K562 (cell line): ENCODE data around the gene KITLG. TPM values are rescaled to one million over a fixed set of nuclear protein-coding genes. Genes with fewer than 3 reads are reported as not detected.

Experiments used
- ATAC-seq: fragments of 200-7000 bp; cut with Tn5 transposase; 3 replicates; pipeline ENCODE4 v1.9.1; 2020; ENCODE audit warnings: moderate library complexity
- BruUV-seq: library from RNA; stranded (reverse); fragments of 400-500 nt; replicated peaks from 2 replicates; lab custom pipeline; 2021; lab: Mats Ljungman, UMichigan
- CTCF ChIA-PET: fragments of 300-600 bp; formaldehyde crosslinking; extraction: SDS; loops from one replicate; lab custom pipeline; 2021; ENCODE audit warnings: low intra/inter-chr PET ratio; lab: Yijun Ruan, JAX
- POLR2A ChIA-PET: fragments of 300-600, 350-650 bp; sonication (Branson Sonifier 250); formaldehyde crosslinking; extraction: SDS; loops from one replicate; lab custom pipeline; 2021; ENCODE audit warnings: antibody characterized with exemption, inconsistent platforms; lab: Yijun Ruan, JAX
- DNase-seq, 4 experiments: peaks; one replicate each; pipeline versions ENCODE4 v3.0.0 to v3.0.0-alpha.2; 2011 to 2018; ENCODE audit warnings: low spot score in 3 of 4, mixed read lengths in 3 of 4; ENCODE audit errors: extremely low read depth in 1 of 4
- FAIRE-seq: peaks from 2 replicates; lab custom pipeline; 2011; peaks lifted over from hg19 to GRCh38; lab: Jason Lieb, UNC
- H2AFZ ChIP-seq: 2 replicates; pipeline ENCODE4 v1.6.0; 2011; ENCODE audit warnings: low read depth, low read length, control low read depth, inconsistent platforms
- H3K27ac ChIP-seq: fragments of 200-600 bp; 3 replicates; pipeline ENCODE4 v1.8.0; 2011; ENCODE audit warnings: low read depth, mild to moderate bottlenecking, control low read depth, inconsistent platforms, low read length, moderate library complexity, mixed read lengths; ENCODE audit errors: extremely low read depth
- H3K27me3 ChIP-seq, 2 experiments: fragments of 300-600 bp in 1 of 2; 2 replicates in 1 of 2; 3 replicates in 1 of 2; pipeline versions ENCODE4 v1.6.0 to v1.8.0; 2011; ENCODE audit warnings: inconsistent platforms in 2 of 2, low read length in 2 of 2, mild to moderate bottlenecking in 1 of 2, mixed read lengths in 1 of 2, moderate library complexity in 1 of 2; ENCODE audit not compliant: control insufficient read depth in 2 of 2, insufficient read depth in 2 of 2
- H3K36me3 ChIP-seq: fragments of 300-600 bp; 3 replicates; pipeline ENCODE4 v1.8.0; 2011; ENCODE audit warnings: mild to moderate bottlenecking, low read length, inconsistent platforms; ENCODE audit not compliant: control insufficient read depth, insufficient read depth
- H3K4me1 ChIP-seq, 2 experiments: fragments of 200-600 bp in 1 of 2; replicated peaks in 1 of 2; 2 replicates in 1 of 2; 3 replicates in 1 of 2; pipeline versions ENCODE4 v1.5.1 to v1.8.0; 2011; ENCODE audit warnings: inconsistent platforms in 2 of 2, low read length in 2 of 2, mild to moderate bottlenecking in 1 of 2, mixed read lengths in 1 of 2, moderate library complexity in 1 of 2; ENCODE audit not compliant: control insufficient read depth in 2 of 2, insufficient read depth in 2 of 2
- H3K4me2 ChIP-seq: 2 replicates; pipeline ENCODE4 v1.6.1; 2011; ENCODE audit warnings: low read length, control low read depth, inconsistent platforms, mixed read lengths; ENCODE audit not compliant: insufficient read depth
- H3K4me3 ChIP-seq: fragments of 200-600 bp; sonication (generic), shearing (Covaris generic); 2 replicates; pipeline ENCODE4 v1.5.1; 2016; ENCODE audit warnings: control low read depth, inconsistent platforms
- H3K79me2 ChIP-seq: fragments of 200-600 bp; 3 replicates; pipeline ENCODE4 v1.8.0; 2011; ENCODE audit warnings: low read length, inconsistent platforms; ENCODE audit not compliant: control insufficient read depth, insufficient read depth
- H3K9ac ChIP-seq, 2 experiments: 2 replicates each; pipeline versions ENCODE4 v1.6.0 to v1.6.1; 2011; ENCODE audit warnings: low read depth in 2 of 2, low read length in 2 of 2, control low read depth in 1 of 2, inconsistent platforms in 1 of 2, mild to moderate bottlenecking in 1 of 2, mixed read lengths in 1 of 2; ENCODE audit not compliant: insufficient read depth in 1 of 2
- H3K9me1 ChIP-seq: one replicate; pipeline ENCODE4 v1.6.0; 2011; ENCODE audit warnings: inconsistent platforms, mild to moderate bottlenecking, low read length, moderate library complexity; ENCODE audit not compliant: control insufficient read depth, insufficient read depth
- H3K9me3 ChIP-seq: replicated peaks from 2 replicates; pipeline ENCODE4 v1.5.1; 2011; ENCODE audit warnings: low read depth, low read length, inconsistent platforms; ENCODE audit not compliant: control insufficient read depth, insufficient read depth
- H4K20me1 ChIP-seq: replicated peaks from 2 replicates; pipeline ENCODE4 v1.6.1; 2011; ENCODE audit warnings: low read length, inconsistent platforms, mixed read lengths; ENCODE audit not compliant: control insufficient read depth, insufficient read depth
- ETV5 ChIP-seq: sonication (generic); formaldehyde crosslinking; IDR thresholded peaks from 2 replicates; pipeline ENCODE4 v1.4.0; 2020; ENCODE audit warnings: low read depth, mild to moderate bottlenecking, missing genetic modification reagents
- GTF2E2 ChIP-seq: fragments of 200-800 bp; sonication (Bioruptor generic); IDR thresholded peaks from 2 replicates; pipeline ENCODE4 v1.6.1; 2016; ENCODE audit warnings: missing genetic modification characterization, missing compliant biosample characterization
- HNRNPL ChIP-seq: fragments of 200-400 bp; formaldehyde crosslinking; IDR thresholded peaks from 2 replicates; pipeline ENCODE4 v1.6.1; 2017; ENCODE audit warnings: low read depth, mild to moderate bottlenecking, low read length
- HNRNPLL ChIP-seq: fragments of 200-400 bp; formaldehyde crosslinking; IDR thresholded peaks from 2 replicates; pipeline ENCODE4 v1.6.1; 2017; ENCODE audit warnings: low read length, low read depth, mild to moderate bottlenecking; ENCODE audit not compliant: poor library complexity, severe bottlenecking
- MIER1 ChIP-seq: fragments of 450-650 bp; IDR thresholded peaks from 2 replicates; pipeline ENCODE4 v1.6.1; 2016; ENCODE audit warnings: antibody characterized with exemption, mild to moderate bottlenecking, low read depth
- PHF21A ChIP-seq: fragments of 450-650 bp; IDR thresholded peaks from 2 replicates; pipeline ENCODE4 v1.6.1; 2017; ENCODE audit warnings: low read depth, borderline replicate concordance
- POLR2A ChIP-seq: fragments of 450-650 bp; conservative IDR thresholded peaks from 2 replicates; pipeline ENCODE4 v1.6.1; 2016
- RBFOX2 ChIP-seq: fragments of 200-400 bp; formaldehyde crosslinking; IDR thresholded peaks from 2 replicates; pipeline ENCODE4 v1.6.1; 2017; ENCODE audit warnings: low read depth, mild to moderate bottlenecking, low read length, moderate library complexity
- SMARCB1 ChIP-seq: IDR thresholded peaks from 2 replicates; pipeline ENCODE4 v1.6.1; 2011; ENCODE audit warnings: improper control_type of control experiment, low read depth; ENCODE audit not compliant: insufficient read length
- SNIP1 ChIP-seq: fragments of 450-650 bp; IDR thresholded peaks from 2 replicates; pipeline ENCODE4 v1.7.1; 2017; ENCODE audit warnings: low read depth, mild to moderate bottlenecking
- TAF7 ChIP-seq: fragments of 450-650 bp; IDR thresholded peaks from 2 replicates; pipeline ENCODE4 v1.6.1; 2016; ENCODE audit warnings: missing genetic modification characterization, missing compliant biosample characterization
- TFAP4 ChIP-seq: sonication (generic); formaldehyde crosslinking; IDR thresholded peaks from 2 replicates; pipeline ENCODE4 v1.8.0; 2022; ENCODE audit warnings: missing genetic modification reagents, mild to moderate bottlenecking, moderate library complexity, borderline replicate concordance
- TOE1 ChIP-seq, 2 experiments: fragments of 450-650 bp in 1 of 2; sonication (generic) in 1 of 2; formaldehyde crosslinking in 1 of 2; IDR thresholded peaks; 2 replicates each; pipeline versions ENCODE4 v1.7.1 to v1.8.0; 2016 to 2022; ENCODE audit warnings: borderline replicate concordance in 2 of 2, mild to moderate bottlenecking in 2 of 2, antibody characterized with exemption in 1 of 2, inconsistent platforms in 1 of 2, low read depth in 1 of 2, missing genetic modification reagents in 1 of 2, moderate library complexity in 1 of 2
- ZC3H4 ChIP-seq: sonication (generic); formaldehyde crosslinking; IDR thresholded peaks from 2 replicates; pipeline ENCODE4 v1.9.0; 2021; ENCODE audit warnings: missing genetic modification reagents, borderline replicate concordance
- ZNF551 ChIP-seq: fragments of 250-450 bp; sonication (Bioruptor Pico); IDR thresholded peaks from 2 replicates; pipeline ENCODE4 v1.5.0; 2021; ENCODE audit warnings: mild to moderate bottlenecking, moderate library complexity
- WGBS: fragments of 100-300 bp; shearing (Covaris generic); methylation state at CpG from one replicate; pipeline ENCODE4 v1.1.6; 2016; ENCODE audit warnings: low coverage, mixed read lengths; ENCODE audit not compliant: insufficient coverage; ENCODE audit errors: missing lambda C conversion rate; 5-methylcytosine and 5-hydroxymethylcytosine counted together
- in situ Hi-C: fragments of 300-500 bp; cut with MboI; formaldehyde crosslinking; loops from 4 replicates; pipeline ENCODE4 v1.15.0; 2018; ENCODE audit warnings: inconsistent platforms, mixed read lengths
- intact Hi-C: fragments of 100-400 bp; cut with micrococcal nuclease; formaldehyde crosslinking; loops from 2 replicates; pipeline ENCODE4 v1.14.2; 2022
- polyA plus RNA-seq, 8 experiments: library from polyadenylated mRNA; depleted of rRNA in 4 of 8; stranded (reverse) in 5 of 8; unstranded in 3 of 8; fragments of >200 nt; fragmentation: Nextera tagmentation in 2 of 8; fragmentation: Illumina TruSeq in 1 of 8; extraction: Ambion mirVana in 2 of 8; extraction: Trizol in 1 of 8; gene quantifications; 2 replicates each; pipeline versions ENCODE4 v1.2.1 to v1.2.3, GENCODE V29; 2011 to 2014; ENCODE audit warnings: inconsistent platforms in 1 of 8, missing spikeins in 1 of 8
- total RNA-seq, 7 experiments: library from RNA; depleted of rRNA in 6 of 7; stranded (reverse); fragments of >200 nt in 6 of 7; fragmentation: Illumina TruSeq in 2 of 7; extraction: Trizol in 2 of 7; gene quantifications; 2 replicates each; pipeline versions ENCODE4 v1.2.1 to v1.2.3, GENCODE V29; 2011 to 2021; ENCODE audit warnings: low replicate concordance in 1 of 7
- TF ChIP-seq, protein P1 (sequence below): sonication (generic); formaldehyde crosslinking; IDR thresholded peaks from 2 replicates; pipeline ENCODE4 v1.8.0; 2022; ENCODE audit warnings: mild to moderate bottlenecking, missing genetic modification reagents

KITLG gene
- total and polyA plus RNA-seq, 9 of the 15 experiments (the other 6 are each of a cell fraction or from before 2014, with no cell fraction given), result 0.04 to 0.09 (median 0.04) TPM; not detected in 6

DNA sequence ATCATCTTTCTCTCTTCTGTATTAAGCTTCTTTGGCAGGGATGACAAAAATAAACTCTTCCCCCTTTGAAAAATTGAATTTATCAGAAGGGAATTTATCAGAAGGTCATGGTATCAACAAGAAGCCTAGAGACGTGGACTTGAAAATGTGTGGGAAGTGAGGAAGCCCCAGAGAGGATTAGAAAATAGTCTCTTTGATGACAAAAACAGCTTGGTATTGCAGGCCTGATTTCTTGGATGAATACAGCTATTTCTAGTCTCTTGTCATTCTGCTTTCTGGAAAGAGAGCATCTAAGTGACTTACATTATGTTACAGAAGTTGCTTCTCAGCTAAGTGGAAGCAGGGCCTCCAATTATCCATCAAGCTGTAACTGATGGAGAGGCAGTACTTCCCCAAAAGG, 111.1 kb downstream of the KITLG start (continued):
- no peak for TF ChIP-seq HNRNPL
- TF ChIP-seq RBFOX2, result no peak
- TF ChIP-seq, protein P1, sequence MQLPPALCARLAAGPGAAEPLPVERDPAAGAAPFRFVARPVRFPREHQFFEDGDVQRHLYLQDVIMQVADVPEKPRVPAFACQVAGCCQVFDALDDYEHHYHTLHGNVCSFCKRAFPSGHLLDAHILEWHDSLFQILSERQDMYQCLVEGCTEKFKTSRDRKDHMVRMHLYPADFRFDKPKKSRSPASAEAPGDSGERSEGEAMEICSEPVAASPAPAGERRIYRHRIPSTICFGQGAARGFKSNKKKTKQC, result no peak
- TF ChIP-seq PHF21A, result no peak
- TF ChIP-seq ETV5 (CRISPR knock-in tag), result no peak
- TF ChIP-seq ZC3H4, result no peak
- TF ChIP-seq TAF7, result no peak
- no peak for TF ChIP-seq TFAP4
- TF ChIP-seq, all 486 proteins: peak for 0

DNA sequence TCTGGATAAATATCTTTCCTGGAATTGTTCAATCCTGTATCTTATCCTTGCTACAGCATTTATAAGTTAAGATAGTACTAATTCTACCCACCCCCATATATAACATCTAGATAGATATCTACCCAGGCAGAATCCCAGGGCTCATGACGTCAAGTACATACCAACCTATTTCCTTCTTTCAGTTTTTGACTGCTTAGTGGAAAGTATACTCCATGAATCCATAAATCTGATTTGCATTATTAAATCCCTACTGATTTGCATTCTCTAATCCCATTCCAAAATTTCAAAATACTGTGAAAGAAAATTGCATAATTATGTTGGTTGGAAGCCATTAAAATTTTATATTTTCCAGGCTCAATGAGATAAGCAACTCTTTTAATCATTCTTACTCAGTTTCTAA, 111.7 kb downstream of the KITLG start:
- ChIA-PET CTCF (no interaction called here), POLR2A (no interaction called here)
- no peak for FAIRE-seq
- H3K4me1 ChIP-seq, result no peaks in the 10 kb centered on the region
- no peaks in the 10 kb centered on the region for H3K27me3 ChIP-seq
- DNase-seq, result no peak
- WGBS, result 0% methylated on average over 1 of the region's 1 CpG
- H3K79me2 ChIP-seq, result no peaks in the 10 kb centered on the region
- no peaks in the 10 kb centered on the region for H4K20me1 ChIP-seq
- TF ChIP-seq POLR2A (no peak), TOE1 (IDR thresholded peaks at IDR 0.05; ENCODE audit: borderline replicate concordance) (no peak), TOE1 (CRISPR knock-in tag; IDR thresholded peaks at IDR 0.05; ENCODE audit: borderline replicate concordance, low read depth) (no peak), MIER1 (no peak), GTF2E2 (tag) (no peak), SNIP1 (no peak), SMARCB1 (no peak), HNRNPLL (no peak), ZNF551 (CRISPR knock-in tag) (no peak)
- H3K4me2 ChIP-seq, result no peak overlapping the region
- no peak overlapping the region for H2AFZ ChIP-seq
- H3K36me3 ChIP-seq, result no peaks in the 10 kb centered on the region
- intact Hi-C loops (no loop called here), in situ Hi-C loops (no loop called here)
- ATAC-seq, result no peak
- H3K9me1 ChIP-seq, result no peaks in the 10 kb centered on the region
- no TSS peak for BruUV-seq
- H3K9me3 ChIP-seq, result no peaks in the 10 kb centered on the region
- H3K27ac ChIP-seq, result no peak overlapping the region
- H3K4me3 ChIP-seq, result no peak overlapping the region
- H3K9ac ChIP-seq, result no peak overlapping the region
